LNCaP clone FGC (cell line): ENCODE results near the gene SIRPB2.

ENCODE experiments used
- DNase-seq: peaks from one replicate; pipeline ENCODE4 v3.0.0-alpha.2; 2011; ENCODE audit warnings: low read depth
- H3K4me3 ChIP-seq: 2 replicates; pipeline ENCODE4 v1.5.1; 2011; ENCODE audit warnings: mild to moderate bottlenecking, low read depth, low read length, control low read depth
- CTCF ChIP-seq: IDR thresholded peaks from 2 replicates; pipeline ENCODE4 v1.5.1; 2012; ENCODE audit warnings: mild to moderate bottlenecking; ENCODE audit not compliant: control insufficient read depth, insufficient read depth; ENCODE audit errors: extremely low read depth

The SIRPB2 gene

GRCh38 chr20:1443085-1443484 is 48.1 kb downstream of the SIRPB2 start:
- H3K4me3 ChIP-seq: no peak overlapping the region
- DNase-seq: no peak
- TF ChIP-seq CTCF: no peak

GRCh38 chr20:1442304-1442703 is 48.9 kb downstream of the SIRPB2 start:
- no peak for TF ChIP-seq CTCF
- no peak overlapping the region for H3K4me3 ChIP-seq
- DNase-seq: no peak

DNA sequence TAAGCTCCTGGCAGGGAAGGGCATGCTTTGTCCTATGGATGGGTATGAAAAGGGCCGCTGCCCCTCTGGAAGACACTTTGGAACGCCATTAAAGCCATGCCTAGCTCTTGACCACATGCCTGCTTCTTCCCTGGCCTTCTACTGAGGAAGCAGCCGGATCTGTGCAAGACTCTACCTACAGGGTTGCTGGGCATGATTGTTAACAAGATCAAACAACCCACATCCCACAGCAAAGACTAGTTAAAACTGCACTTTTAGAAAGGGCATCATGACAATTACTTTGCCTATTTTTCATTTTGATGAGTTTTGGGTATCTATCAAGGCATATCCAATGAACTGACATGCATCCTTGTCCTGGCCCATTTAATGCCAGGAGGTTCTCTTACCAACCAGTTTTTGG is 50.1 kb downstream of the SIRPB2 start:
- DNase-seq: no peak
- no peak for TF ChIP-seq CTCF
- no peak overlapping the region for H3K4me3 ChIP-seq

DNA sequence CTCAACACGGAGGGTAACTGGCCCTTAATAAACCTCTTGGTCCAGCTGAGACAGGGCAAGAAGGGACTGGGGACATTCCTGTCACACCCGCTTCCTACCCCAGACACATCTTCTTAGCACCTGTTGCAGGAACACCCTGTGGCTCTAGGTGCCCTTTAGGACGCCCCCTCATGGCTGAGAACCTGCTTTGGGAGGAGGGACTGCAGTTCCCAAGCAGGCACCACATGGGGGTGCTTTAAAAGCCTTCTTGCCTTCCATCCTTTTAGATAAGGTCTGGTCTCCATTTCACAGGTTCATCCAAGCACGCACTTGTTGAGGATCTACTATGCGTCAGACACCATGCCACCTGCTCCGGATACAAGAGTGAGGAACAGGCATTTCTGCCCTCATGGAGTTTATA is 51.2 kb downstream of the SIRPB2 start:
- peak; percentile 46 for TF ChIP-seq CTCF
- no peak for DNase-seq
- no peak overlapping the region for H3K4me3 ChIP-seq

- no peak for TF ChIP-seq CTCF
Measured at GRCh38 chr20:1438361-1438760, 52.9 kb downstream of the SIRPB2 start.

GRCh38 chr20:1437235-1437904 is 53.9 kb downstream of the SIRPB2 start:
- DNase-seq: peak; percentile 67
- peak; percentile 96 for TF ChIP-seq CTCF
- no peak overlapping the region for H3K4me3 ChIP-seq

More at GRCh38 chr20:1438361-1438760, 52.9 kb downstream of the SIRPB2 start:
- DNase-seq: no peak
- H3K4me3 ChIP-seq: no peak overlapping the region

GRCh38 chr20:1436263-1436662 is 55.0 kb downstream of the SIRPB2 start:
- TF ChIP-seq CTCF: no peak
- DNase-seq: no peak

More at GRCh38 chr20:1436263-1436662, 55.0 kb downstream of the SIRPB2 start:
- no peak overlapping the region for H3K4me3 ChIP-seq
